GM23338 (cell line): ENCODE data around the gene CENPK. TPM values are rescaled to one million over a fixed set of nuclear protein-coding genes. Genes with fewer than 3 reads are reported as not detected.

Source experiments
- ATAC-seq: fragments of 200-7000 bp; cut with Tn5 transposase; 3 replicates; pipeline ENCODE4 v1.9.1; 2020
- DNase-seq: peaks from one replicate; pipeline ENCODE4 v3.0.0-alpha.2; 2015; ENCODE audit warnings: low spot score
- H2AFZ ChIP-seq: fragments of 200-600 bp; sonication (generic); 2 replicates; pipeline ENCODE4 v1.8.0; 2016; ENCODE audit warnings: antibody characterized with exemption, mild to moderate bottlenecking, moderate library complexity
- H3F3A ChIP-seq: fragments of 200-600 bp; sonication (generic); replicated peaks from 2 replicates; pipeline ENCODE4 v1.8.0; 2017; ENCODE audit warnings: antibody characterized with exemption, mixed run types, low read depth
- H3K27ac ChIP-seq: fragments of 200-600 bp; sonication (generic); 2 replicates; pipeline ENCODE4 v1.6.1; 2016; ENCODE audit warnings: low read depth
- H3K27me3 ChIP-seq: fragments of 200-600 bp; sonication (generic); 2 replicates; pipeline ENCODE4 v1.8.0; 2016; ENCODE audit warnings: mild to moderate bottlenecking, mixed run types, moderate library complexity; ENCODE audit not compliant: insufficient read depth
- H3K36me3 ChIP-seq: fragments of 200-600 bp; sonication (generic); 2 replicates; pipeline ENCODE4 v1.8.0; 2016; ENCODE audit warnings: mild to moderate bottlenecking; ENCODE audit not compliant: insufficient read depth
- H3K4me1 ChIP-seq: fragments of 200-600 bp; sonication (generic); 2 replicates; pipeline ENCODE4 v1.8.0; 2016; ENCODE audit warnings: mild to moderate bottlenecking, moderate library complexity; ENCODE audit not compliant: insufficient read depth
- H3K4me2 ChIP-seq: fragments of 200-600 bp; sonication (generic); 2 replicates; pipeline ENCODE4 v1.7.1; 2017; ENCODE audit warnings: mixed run types
- H3K4me3 ChIP-seq: fragments of 200-600 bp; sonication (generic); 2 replicates; pipeline ENCODE4 v1.6.1; 2016; ENCODE audit warnings: mixed run types
- H3K79me2 ChIP-seq: fragments of 200-600 bp; sonication (generic); replicated peaks from 2 replicates; pipeline ENCODE4 v1.8.0; 2017; ENCODE audit warnings: mild to moderate bottlenecking; ENCODE audit not compliant: insufficient read depth
- H3K9me2 ChIP-seq: fragments of 200-600 bp; sonication (generic); 2 replicates; pipeline ENCODE4 v1.8.0; 2017; ENCODE audit not compliant: insufficient read depth
- H4K20me1 ChIP-seq: fragments of 200-600 bp; sonication (generic); replicated peaks from 2 replicates; pipeline ENCODE4 v1.8.0; 2017; ENCODE audit warnings: mild to moderate bottlenecking; ENCODE audit not compliant: insufficient read depth
- H3K27ac Mint-ChIP-seq: 2 replicates; pipeline ENCODE4 v1.8.0; 2020; ENCODE audit warnings: inconsistent platforms, mild to moderate bottlenecking, moderate library complexity, mixed read lengths
- H3K27me3 Mint-ChIP-seq: 3 replicates; pipeline ENCODE4 v1.8.0; 2022; ENCODE audit warnings: low read depth, mild to moderate bottlenecking, moderate library complexity, mixed read lengths, inconsistent platforms; ENCODE audit not compliant: insufficient read depth, poor library complexity
- H3K36me3 Mint-ChIP-seq: 3 replicates; pipeline ENCODE4 v1.8.0; 2021; ENCODE audit warnings: low read depth, mild to moderate bottlenecking, inconsistent platforms, moderate library complexity, mixed read lengths
- H3K4me1 Mint-ChIP-seq: 3 replicates; pipeline ENCODE4 v1.8.0; 2020; ENCODE audit warnings: mild to moderate bottlenecking, inconsistent platforms, mixed read lengths
- H3K4me3 Mint-ChIP-seq: 3 replicates; pipeline ENCODE4 v1.8.0; 2021; ENCODE audit warnings: moderate library complexity, mild to moderate bottlenecking, inconsistent platforms, mixed read lengths
- H3K9me3 Mint-ChIP-seq: 3 replicates; pipeline ENCODE4 v1.8.0; 2020; ENCODE audit warnings: moderate library complexity, mild to moderate bottlenecking, inconsistent platforms, mixed read lengths
- CREB1 ChIP-seq: fragments of 250-450 bp; sonication (Bioruptor Pico); IDR thresholded peaks from 2 replicates; pipeline ENCODE4 v1.5.0; 2020; ENCODE audit warnings: low read depth, mild to moderate bottlenecking, moderate library complexity
- CTCF ChIP-seq, 2 experiments: fragments of 200-600 bp in 1 of 2; sonication (generic) in 1 of 2; conservative IDR thresholded peaks; 2 replicates each; pipeline versions ENCODE4 v1.5.1 to v1.6.1; 2016 to 2017; ENCODE audit warnings: antibody characterized with exemption in 2 of 2, low read depth in 2 of 2, mild to moderate bottlenecking in 2 of 2, moderate library complexity in 1 of 2
- ETS1 ChIP-seq: IDR thresholded peaks from 2 replicates; pipeline ENCODE4 v1.6.1; 2016; ENCODE audit warnings: antibody characterized with exemption
- EZH2 ChIP-seq: fragments of 200-600 bp; sonication (generic); IDR thresholded peaks from one replicate; pipeline ENCODE4 v1.8.0; 2017; ENCODE audit warnings: antibody characterized with exemption, mild to moderate bottlenecking, low read depth; ENCODE audit not compliant: unreplicated experiment
- EZH2phosphoT487 ChIP-seq: fragments of 200-600 bp; sonication (generic); IDR thresholded peaks from one replicate; pipeline ENCODE4 v1.8.1; 2018; ENCODE audit warnings: antibody characterized with exemption; ENCODE audit not compliant: unreplicated experiment
- JUNB ChIP-seq: IDR thresholded peaks from one replicate; pipeline ENCODE4 v1.6.1; 2016; ENCODE audit warnings: antibody characterized with exemption; ENCODE audit not compliant: unreplicated experiment
- NANOG ChIP-seq: IDR thresholded peaks from 2 replicates; pipeline ENCODE4 v1.6.1; 2016; ENCODE audit warnings: antibody characterized with exemption, borderline replicate concordance
- POLR2AphosphoS5 ChIP-seq: IDR thresholded peaks from 2 replicates; pipeline ENCODE4 v1.6.1; 2016; ENCODE audit warnings: antibody characterized with exemption, low read depth
- REST ChIP-seq: IDR thresholded peaks from one replicate; pipeline ENCODE4 v1.6.1; 2018; ENCODE audit warnings: antibody characterized with exemption; ENCODE audit not compliant: unreplicated experiment
- STAT1 ChIP-seq: IDR thresholded peaks from one replicate; pipeline ENCODE4 v1.6.1; 2016; ENCODE audit warnings: antibody characterized with exemption; ENCODE audit not compliant: unreplicated experiment
- ZNF114 ChIP-seq: fragments of 250-450 bp; sonication (Bioruptor Pico); IDR thresholded peaks from 2 replicates; pipeline ENCODE4 v1.5.0; 2020; ENCODE audit warnings: mild to moderate bottlenecking, moderate library complexity
- ZNF331 ChIP-seq: fragments of 250-450 bp; sonication (Bioruptor Pico); IDR thresholded peaks from 2 replicates; pipeline ENCODE4 v1.5.0; 2020; ENCODE audit warnings: low read depth, mild to moderate bottlenecking, moderate library complexity
- ZNF462 ChIP-seq: fragments of 250-450 bp; sonication (Bioruptor Pico); IDR thresholded peaks from 2 replicates; pipeline ENCODE4 v1.5.0; 2020; ENCODE audit warnings: mild to moderate bottlenecking, moderate library complexity
- polyA plus RNA-seq: library from polyadenylated mRNA; unstranded; fragments of >200 nt; fragmentation: Nextera tagmentation; extraction: Ambion mirVana; gene quantifications from 2 replicates; pipeline ENCODE4 v1.2.1, GENCODE V29; 2016
- total RNA-seq: library from RNA; depleted of rRNA; stranded (reverse); fragments of >200 nt; shearing (Covaris generic); gene quantifications from 2 replicates; pipeline ENCODE4 v1.2.3, GENCODE V29; 2014

Gene CENPK
- total and polyA plus RNA-seq, 2 experiments from 2014 or later: 50.2 to 137 TPM

GRCh38 chr5:65481171-65481581, 81.8 kb downstream of the CENPK start:
- peak overlapping the region; percentile 75; the same call in 1 of the 2 replicates for H2AFZ ChIP-seq
- peak overlapping the region; percentile 83 for H3K27ac ChIP-seq
- H3K4me2 ChIP-seq: peak overlapping the region; percentile 84
- no peaks in the 10 kb centered on the region; the same call in 2 of the 3 replicates for H3K36me3 Mint-ChIP-seq
- ATAC-seq (peak; percentile 22), DNase-seq (no peak)
- peaks cover 8% of the 10 kb centered on the region; the same call in 1 of the 3 replicates for H3K9me3 Mint-ChIP-seq
- peaks cover 17% of the 10 kb centered on the region; the same call in 2 of the 3 replicates for H3K4me1 Mint-ChIP-seq
- H4K20me1 ChIP-seq: no peaks in the 10 kb centered on the region
- H3F3A ChIP-seq: 0 out of 2 replicates have a peak, but pooled peaks cover 2% of the 10 kb centered on the region
- no peaks in the 10 kb centered on the region for H3K9me2 ChIP-seq
- peak overlapping the region; percentile 66 for H3K4me3 ChIP-seq
- no peaks in the 10 kb centered on the region for H3K79me2 ChIP-seq
- peaks cover 8% of the 10 kb centered on the region; the same call in 1 of the 2 replicates for H3K27me3 ChIP-seq
- peaks cover 35% of the 10 kb centered on the region for H3K4me1 ChIP-seq
- TF ChIP-seq EZH2: no peak
- no peak for TF ChIP-seq ETS1
- no peak for TF ChIP-seq STAT1
- no peak for TF ChIP-seq REST
- TF ChIP-seq ZNF331 (CRISPR knock-in tag): no peak
- TF ChIP-seq ZNF462: no peak
- no peak for TF ChIP-seq ZNF114 (CRISPR knock-in tag)
- TF ChIP-seq NANOG: no peak
- TF ChIP-seq EZH2phosphoT487: no peak
- TF ChIP-seq CTCF (conservative IDR thresholded peaks at IDR 0.05; ENCODE audit: low read depth in 2 of 2): no peak
- no peak for TF ChIP-seq POLR2AphosphoS5
- no peak for TF ChIP-seq CREB1 (CRISPR knock-in tag)
- TF ChIP-seq JUNB: no peak
- H3K27ac Mint-ChIP-seq: peak overlapping the region; percentile 81; the same call in 1 of the 2 replicates
- H3K36me3 ChIP-seq: no peaks in the 10 kb centered on the region
- H3K4me3 Mint-ChIP-seq: no peak overlapping the region
- H3K27me3 Mint-ChIP-seq: peaks cover 3% of the 10 kb centered on the region
